Keratinocyte (primary cell): ENCODE measurements around the gene ATG2B. TPM values are rescaled to one million over a fixed set of nuclear protein-coding genes. Genes with fewer than 3 reads are reported as not detected.

Source experiments
- DNase-seq: peaks from one replicate; pipeline ENCODE4 v3.0.0-alpha.2; 2011; ENCODE audit warnings: low read depth, missing footprints, low spot score
- FAIRE-seq: peaks from 2 replicates; lab custom pipeline; 2011; peaks lifted over from hg19 to GRCh38; lab: Jason Lieb, UNC
- H2AFZ ChIP-seq: 2 replicates; pipeline ENCODE4 v1.6.0; 2012; ENCODE audit warnings: low read length, control low read depth, inconsistent platforms; ENCODE audit not compliant: control insufficient read depth
- H3K27ac ChIP-seq: 2 replicates; pipeline ENCODE4 v1.5.1; 2011; ENCODE audit warnings: low read length; ENCODE audit not compliant: control insufficient read depth, insufficient read depth
- H3K27me3 ChIP-seq: 3 replicates; pipeline ENCODE4 v1.6.0; 2011; ENCODE audit warnings: low read length; ENCODE audit not compliant: control insufficient read depth, insufficient read depth; ENCODE audit errors: extremely low read depth
- H3K36me3 ChIP-seq, 2 experiments: 2 replicates in 1 of 2; 3 replicates in 1 of 2; pipeline ENCODE4 v1.5.1; 2011; ENCODE audit warnings: low read length in 2 of 2, mild to moderate bottlenecking in 1 of 2; ENCODE audit not compliant: control insufficient read depth in 2 of 2, insufficient read depth in 2 of 2; ENCODE audit errors: extremely low read depth in 1 of 2
- H3K4me1 ChIP-seq: 3 replicates; pipeline ENCODE4 v1.5.1; 2011; ENCODE audit warnings: low read length; ENCODE audit not compliant: control insufficient read depth, insufficient read depth; ENCODE audit errors: extremely low read depth
- H3K4me2 ChIP-seq: 3 replicates; pipeline ENCODE4 v1.6.0; 2011; ENCODE audit warnings: low read depth, low read length; ENCODE audit not compliant: control insufficient read depth, insufficient read depth; ENCODE audit errors: extremely low read depth
- H3K4me3 ChIP-seq, 3 experiments: fragments of 200-600 bp in 1 of 3; sonication (generic) in 1 of 3; 2 replicates in 2 of 3; 3 replicates in 1 of 3; pipeline ENCODE4 v1.5.1; 2011 to 2016; ENCODE audit warnings: low read length in 3 of 3, mild to moderate bottlenecking in 3 of 3, control low read depth in 2 of 3, inconsistent platforms in 1 of 3, low read depth in 1 of 3, mixed read lengths in 1 of 3, mixed run types in 1 of 3, moderate library complexity in 1 of 3; ENCODE audit not compliant: control insufficient read depth in 2 of 3, insufficient read depth in 2 of 3; ENCODE audit errors: extremely low read depth in 1 of 3
- H3K79me2 ChIP-seq: 2 replicates; pipeline ENCODE4 v1.6.0; 2012; ENCODE audit warnings: low read length; ENCODE audit not compliant: control insufficient read depth, insufficient read depth
- H3K9ac ChIP-seq: 3 replicates; pipeline ENCODE4 v1.6.0; 2011; ENCODE audit warnings: low read length; ENCODE audit not compliant: control insufficient read depth, insufficient read depth; ENCODE audit errors: extremely low read depth
- H3K9me1 ChIP-seq: 3 replicates; pipeline ENCODE4 v1.6.0; 2011; ENCODE audit warnings: low read length; ENCODE audit not compliant: control insufficient read depth, insufficient read depth; ENCODE audit errors: extremely low read depth
- H3K9me3 ChIP-seq: 2 replicates; pipeline ENCODE4 v1.5.1; 2012; ENCODE audit warnings: low read depth, low read length; ENCODE audit not compliant: control insufficient read depth
- H4K20me1 ChIP-seq: 3 replicates; pipeline ENCODE4 v1.6.0; 2011; ENCODE audit warnings: low read length; ENCODE audit not compliant: control insufficient read depth, insufficient read depth; ENCODE audit errors: extremely low read depth
- EZH2 ChIP-seq: IDR thresholded peaks from one replicate; pipeline ENCODE4 v1.6.1; 2012; ENCODE audit warnings: inconsistent platforms, mild to moderate bottlenecking, low read length, moderate library complexity
- dilution Hi-C: fragments of 300-500 bp; cut with MboI; formaldehyde crosslinking; loops from one replicate; pipeline ENCODE4 v1.7.0; 2020; ENCODE audit warnings: low sequenced_read_pairs; ENCODE audit not compliant: extremely low pct_ligation_motif_present
- polyA plus RNA-seq, 5 experiments: library from polyadenylated mRNA; depleted of rRNA in 3 of 5; stranded (reverse) in 3 of 5; stranded (forward) in 1 of 5; unstranded in 1 of 5; fragments of >200 nt; gene quantifications; 1 replicate in 1 of 5; 2 replicates in 3 of 5; 3 replicates in 1 of 5; pipeline versions ENCODE4 v1.2.1 to v1.2.3, GENCODE V29; 2011 to 2012; ENCODE audit warnings: missing spikeins in 2 of 5, low read depth in 1 of 5, low replicate concordance in 1 of 5
- TF ChIP-seq, protein P1 (sequence below), 3 experiments: IDR thresholded peaks in 1 of 3; conservative IDR thresholded peaks in 1 of 3; optimal IDR thresholded peaks in 1 of 3; 2 replicates in 2 of 3; 3 replicates in 1 of 3; pipeline versions ENCODE3 to v1.5.1; 2011; ENCODE audit warnings: low read length in 3 of 3, mild to moderate bottlenecking in 3 of 3, moderate library complexity in 2 of 3, control low read depth in 1 of 3, inconsistent platforms in 1 of 3; ENCODE audit not compliant: insufficient read depth in 2 of 3; ENCODE audit errors: extremely low read depth in 1 of 3

Gene ATG2B
- polyA plus RNA-seq, 1 donor (not counting 4 experiments of a cell fraction or from before 2014, with no cell fraction given): 11.4 TPM

GRCh38 chr14:96274122-96274521 is 89.0 kb downstream of the ATG2B start:
- no peak overlapping the region for H3K4me2 ChIP-seq
- no peak for TF ChIP-seq EZH2
- no peaks in the 10 kb centered on the region for H3K36me3 ChIP-seq
- no peak overlapping the region for H2AFZ ChIP-seq
- no peak overlapping the region for H3K9ac ChIP-seq
- H3K27me3 ChIP-seq: no peaks in the 10 kb centered on the region
- H3K27ac ChIP-seq: no peak overlapping the region
- H3K79me2 ChIP-seq: no peaks in the 10 kb centered on the region
- H3K9me1 ChIP-seq: no peaks in the 10 kb centered on the region
- FAIRE-seq (no peak), DNase-seq (no peak)
- no peak overlapping the region for H3K4me3 ChIP-seq
- no peaks in the 10 kb centered on the region for H4K20me1 ChIP-seq
- dilution Hi-C loops: no loop called here
- peaks cover 33% of the 10 kb centered on the region for H3K4me1 ChIP-seq
- H3K9me3 ChIP-seq: peaks cover 9% of the 10 kb centered on the region

DNA sequence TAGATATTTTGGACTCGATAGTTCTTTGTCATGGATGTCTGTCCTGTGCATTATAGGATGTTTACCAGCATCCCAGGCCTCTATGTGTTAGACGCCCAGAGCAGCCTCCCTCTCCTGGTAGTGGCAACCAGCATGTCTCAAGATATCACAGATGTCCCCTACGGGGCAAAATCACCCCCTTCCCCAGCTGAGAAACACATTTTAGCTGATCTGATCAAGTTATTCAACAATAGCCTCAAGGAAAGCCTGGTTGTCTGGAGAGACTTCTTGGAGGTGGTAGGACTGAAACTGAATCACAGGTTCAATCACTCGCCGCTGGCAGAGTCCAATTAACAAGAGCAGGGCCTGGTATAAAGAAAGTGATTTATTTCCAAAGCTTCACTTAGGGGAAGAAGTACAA is 89.5 kb downstream of the ATG2B start:
- no peak overlapping the region for H2AFZ ChIP-seq
- dilution Hi-C loops: no loop called here
- FAIRE-seq: peak; percentile 70

More for the DNA sequence above, 89.5 kb downstream of the ATG2B start:
- Histone ChIP-seq H3K4me1 (peaks cover 38% of the 10 kb centered on the region), H3K79me2 (no peaks in the 10 kb centered on the region), H3K4me2 (no peak overlapping the region), H3K9ac (no peak overlapping the region), H3K36me3 (no peaks in the 10 kb centered on the region), H3K27ac (no peak overlapping the region), H3K9me1 (no peaks in the 10 kb centered on the region), H3K9me3 (peaks cover 9% of the 10 kb centered on the region), H4K20me1 (no peaks in the 10 kb centered on the region), H3K27me3 (no peaks in the 10 kb centered on the region), H3K4me3 (no peak overlapping the region)
- DNase-seq: no peak
- no peak for TF ChIP-seq EZH2
- TF ChIP-seq, protein P1, sequence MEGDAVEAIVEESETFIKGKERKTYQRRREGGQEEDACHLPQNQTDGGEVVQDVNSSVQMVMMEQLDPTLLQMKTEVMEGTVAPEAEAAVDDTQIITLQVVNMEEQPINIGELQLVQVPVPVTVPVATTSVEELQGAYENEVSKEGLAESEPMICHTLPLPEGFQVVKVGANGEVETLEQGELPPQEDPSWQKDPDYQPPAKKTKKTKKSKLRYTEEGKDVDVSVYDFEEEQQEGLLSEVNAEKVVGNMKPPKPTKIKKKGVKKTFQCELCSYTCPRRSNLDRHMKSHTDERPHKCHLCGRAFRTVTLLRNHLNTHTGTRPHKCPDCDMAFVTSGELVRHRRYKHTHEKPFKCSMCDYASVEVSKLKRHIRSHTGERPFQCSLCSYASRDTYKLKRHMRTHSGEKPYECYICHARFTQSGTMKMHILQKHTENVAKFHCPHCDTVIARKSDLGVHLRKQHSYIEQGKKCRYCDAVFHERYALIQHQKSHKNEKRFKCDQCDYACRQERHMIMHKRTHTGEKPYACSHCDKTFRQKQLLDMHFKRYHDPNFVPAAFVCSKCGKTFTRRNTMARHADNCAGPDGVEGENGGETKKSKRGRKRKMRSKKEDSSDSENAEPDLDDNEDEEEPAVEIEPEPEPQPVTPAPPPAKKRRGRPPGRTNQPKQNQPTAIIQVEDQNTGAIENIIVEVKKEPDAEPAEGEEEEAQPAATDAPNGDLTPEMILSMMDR (optimal IDR thresholded peaks at IDR 0.05 in 1 of 3, IDR thresholded peaks at IDR 0.05 in 1 of 3, conservative IDR thresholded peaks at IDR 0.05 in 1 of 3; ENCODE audit: extremely low read depth in 1 of 3, insufficient read depth in 2 of 3, low read length in 3 of 3): no peak
